Measurements from ENCODE around the gene EXD2. TPM values are rescaled to one million over a fixed set of nuclear protein-coding genes. Genes with fewer than 3 reads are reported as not detected.

The EXD2 gene
- total and polyA plus RNA-seq, 8 donors: 3.4 to 25.4 (median 9.4) TPM

DNA sequence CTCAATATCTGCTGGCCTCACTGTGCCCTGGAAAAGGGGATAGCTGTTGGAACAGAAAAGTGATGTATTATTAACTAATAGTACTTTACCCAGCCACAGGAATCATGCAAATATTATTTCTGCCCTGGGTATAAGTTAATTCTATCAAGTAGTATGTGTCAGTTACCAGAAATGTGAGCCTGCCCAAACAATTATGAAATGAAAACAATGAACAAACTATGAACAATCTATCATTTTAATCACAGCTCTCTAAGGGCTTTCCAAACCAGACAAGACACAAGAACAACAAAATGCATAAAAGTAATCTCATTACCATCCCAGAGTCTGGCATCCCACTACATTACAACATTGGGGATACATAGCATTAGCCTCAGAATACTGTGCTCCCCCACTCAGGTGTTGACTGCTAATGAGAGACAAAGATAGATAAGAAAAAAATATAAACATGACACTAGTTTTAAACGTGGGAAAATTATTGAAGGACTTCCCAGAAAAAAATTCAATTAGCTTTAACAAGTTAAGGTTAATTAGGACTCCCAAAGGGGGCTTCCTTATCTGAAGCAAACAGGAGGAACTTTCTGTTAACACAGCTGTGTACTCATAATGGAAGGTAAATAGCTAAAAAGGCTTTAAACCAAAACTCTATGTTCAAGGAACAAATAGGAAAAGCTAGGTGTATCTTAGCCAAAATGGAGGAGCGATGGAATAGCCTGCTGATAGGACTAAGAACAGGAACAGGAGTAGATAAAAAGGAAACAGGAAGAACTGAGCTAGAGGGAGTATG is 41.6 kb upstream of the EXD2 start:
- peak overlapping the region in 4 of 5 donors; percentile 36 to 98 (median 72) for H3K27ac ChIP-seq
- no peaks in the 10 kb centered on the region for H3K9me3 ChIP-seq
- H3K36me3 ChIP-seq: peaks cover 0 to 22% (median 13%) of the 10 kb centered on the region in 4 donors
- H3K4me3 ChIP-seq: no peak overlapping the region
- no peak for DNase-seq
- TF ChIP-seq, protein P1, sequence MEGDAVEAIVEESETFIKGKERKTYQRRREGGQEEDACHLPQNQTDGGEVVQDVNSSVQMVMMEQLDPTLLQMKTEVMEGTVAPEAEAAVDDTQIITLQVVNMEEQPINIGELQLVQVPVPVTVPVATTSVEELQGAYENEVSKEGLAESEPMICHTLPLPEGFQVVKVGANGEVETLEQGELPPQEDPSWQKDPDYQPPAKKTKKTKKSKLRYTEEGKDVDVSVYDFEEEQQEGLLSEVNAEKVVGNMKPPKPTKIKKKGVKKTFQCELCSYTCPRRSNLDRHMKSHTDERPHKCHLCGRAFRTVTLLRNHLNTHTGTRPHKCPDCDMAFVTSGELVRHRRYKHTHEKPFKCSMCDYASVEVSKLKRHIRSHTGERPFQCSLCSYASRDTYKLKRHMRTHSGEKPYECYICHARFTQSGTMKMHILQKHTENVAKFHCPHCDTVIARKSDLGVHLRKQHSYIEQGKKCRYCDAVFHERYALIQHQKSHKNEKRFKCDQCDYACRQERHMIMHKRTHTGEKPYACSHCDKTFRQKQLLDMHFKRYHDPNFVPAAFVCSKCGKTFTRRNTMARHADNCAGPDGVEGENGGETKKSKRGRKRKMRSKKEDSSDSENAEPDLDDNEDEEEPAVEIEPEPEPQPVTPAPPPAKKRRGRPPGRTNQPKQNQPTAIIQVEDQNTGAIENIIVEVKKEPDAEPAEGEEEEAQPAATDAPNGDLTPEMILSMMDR (IDR thresholded peaks at IDR 0.05): no peak
- TF ChIP-seq POLR2A (IDR thresholded peaks at IDR 0.05) (no peak), EP300 (IDR thresholded peaks at IDR 0.05) (no peak), POLR2AphosphoS5 (IDR thresholded peaks at IDR 0.05) (no peak)
- peaks cover 14 to 77% (median 54%) of the 10 kb centered on the region in 4 donors for H3K4me1 ChIP-seq
- WGBS, 5 donors: 16 to 29% (median 26%) methylated on average over 2 of the region's 2 CpGs
- H3K27me3 ChIP-seq: no peaks in the 10 kb centered on the region
- intact Hi-C loops (cut with DNase I; ENCODE audit: low total_unique reads): loop anchor here (10.0 kb wide), 1 partner anchor 45 kb away; the partner anchor contains the start of gene EXD2

DNA sequence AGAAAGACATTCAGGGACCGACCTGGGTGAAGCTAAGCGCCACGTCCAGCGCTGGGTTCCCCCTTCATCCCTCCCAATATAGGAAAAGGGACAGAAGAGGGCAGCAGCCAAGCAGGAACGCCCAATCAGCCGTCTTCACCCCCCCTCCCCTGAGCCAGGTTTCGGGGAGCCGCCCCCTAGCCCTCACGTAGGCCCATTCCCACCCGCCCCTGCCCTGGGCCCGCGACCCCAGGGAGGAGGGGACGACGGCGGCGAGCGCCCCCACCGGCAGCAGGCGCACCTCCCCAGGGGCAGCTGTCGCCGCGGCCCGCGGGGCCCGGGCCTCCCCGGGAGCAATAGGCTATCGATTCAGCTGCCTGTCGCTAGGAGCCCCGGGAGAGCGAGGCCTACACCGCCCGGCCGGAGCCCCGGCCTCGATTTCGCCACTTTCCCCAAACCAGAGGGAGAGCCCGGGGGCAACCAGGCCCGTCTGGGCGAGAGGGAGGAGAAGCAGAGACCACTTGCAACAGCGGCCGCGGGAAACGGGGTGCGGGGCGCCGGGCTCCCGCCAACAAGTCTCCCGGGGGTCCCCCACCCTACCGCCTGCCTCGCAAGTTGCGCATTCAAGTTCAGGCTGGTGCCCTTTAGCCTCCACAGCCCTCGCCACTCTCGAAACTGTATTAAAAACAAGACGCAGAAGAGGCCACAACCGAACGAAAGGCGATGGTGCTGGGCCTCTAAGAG is 39.7 kb upstream of the EXD2 start:
- Histone ChIP-seq H3K27me3 (no peaks in the 10 kb centered on the region), H3K36me3 (peaks cover 0 to 17% (median 11%) of the 10 kb centered on the region in 4 donors), H3K27ac (peak overlapping the region; percentile 93 to 99 (median 98)), H3K4me1 (peaks cover 14 to 64% (median 47%) of the 10 kb centered on the region in 4 donors), H3K9me3 (no peaks in the 10 kb centered on the region), H3K4me3 (peak overlapping the region; percentile 69 to 90 (median 82))
- TF ChIP-seq POLR2AphosphoS5 (IDR thresholded peaks at IDR 0.05): no peak
- no peak for TF ChIP-seq EP300 (IDR thresholded peaks at IDR 0.05)
- no peak for TF ChIP-seq POLR2A (IDR thresholded peaks at IDR 0.05)
- TF ChIP-seq, protein P1 (IDR thresholded peaks at IDR 0.05): peak in 4 of 7 experiments; percentile 14 to 64 (median 56)
- peak; percentile 76 to 93 for DNase-seq
- intact Hi-C loops (cut with DNase I; ENCODE audit: low total_unique reads): no loop called here
- 0 to 2% (median 0%) methylated on average over 6 to 57 of the region's 57 CpGs for WGBS, 5 donors

DNA sequence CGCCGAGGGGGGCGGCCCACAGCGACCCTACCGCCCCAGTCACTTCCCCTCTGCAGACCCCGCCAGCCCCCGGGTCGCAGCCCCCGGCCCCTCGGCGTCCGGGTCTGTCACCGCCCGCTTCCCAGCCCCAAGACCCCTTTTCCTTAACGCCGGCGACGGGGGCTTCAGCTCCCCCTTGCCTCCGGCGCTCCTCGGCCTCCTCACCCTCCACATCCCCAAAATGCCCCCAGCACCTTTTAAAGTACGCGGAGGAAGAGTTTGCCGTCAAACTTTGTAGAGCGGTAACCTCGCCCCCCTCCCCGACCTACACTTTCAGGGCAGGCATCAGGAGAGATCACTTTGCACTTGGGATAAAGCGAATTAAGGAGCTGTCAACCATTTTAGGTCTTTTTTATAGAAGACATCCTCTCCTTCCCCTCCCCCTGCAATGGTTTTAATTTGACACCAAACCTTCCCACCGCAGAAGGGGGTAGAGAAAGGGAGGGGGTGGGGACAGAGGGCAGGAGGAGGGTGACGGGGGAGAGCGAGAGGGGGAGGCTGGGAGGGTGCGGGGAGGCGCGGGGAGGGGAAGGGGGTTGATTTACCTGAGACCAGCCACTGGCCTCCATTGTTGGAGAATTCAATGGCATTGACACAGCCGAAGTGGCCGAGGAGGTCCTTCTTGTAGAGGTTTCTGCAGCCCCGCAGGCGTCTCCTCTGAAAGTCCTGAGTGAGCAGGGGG is 39.0 kb upstream of the EXD2 start:
- TF ChIP-seq POLR2A (IDR thresholded peaks at IDR 0.05) (no peak), EP300 (IDR thresholded peaks at IDR 0.05) (no peak)
- TF ChIP-seq, protein P1 (IDR thresholded peaks at IDR 0.05): no peak
- Histone ChIP-seq H3K27ac (peak overlapping the region; percentile 93 to 99 (median 98)), H3K27me3 (no peaks in the 10 kb centered on the region), H3K36me3 (peaks cover 0 to 15% (median 11%) of the 10 kb centered on the region in 4 donors), H3K9me3 (no peaks in the 10 kb centered on the region), H3K4me1 (peaks cover 14 to 57% (median 41%) of the 10 kb centered on the region in 4 donors), H3K4me3 (peak overlapping the region; percentile 69 to 90 (median 82))
- intact Hi-C loops (cut with DNase I; ENCODE audit: low total_unique reads): no loop called here
- peak in 1 of 2 donors; percentile 80 for DNase-seq
- WGBS, 5 donors: 0 to 1% (median 1%) methylated on average over 19 to 38 of the region's 38 CpGs

DNA sequence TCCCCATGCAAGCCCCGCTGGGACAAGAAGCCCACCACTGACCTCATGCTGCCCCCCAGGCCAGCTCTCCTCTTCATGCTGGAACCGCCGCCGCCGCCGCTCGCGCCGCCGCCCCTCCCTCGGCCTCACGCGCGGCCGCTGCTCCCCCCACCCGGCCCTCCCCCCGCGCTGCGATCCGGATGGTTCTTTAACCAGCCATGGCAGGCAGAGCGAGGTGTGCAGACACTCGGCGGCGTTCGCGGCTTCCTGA is 38.5 kb upstream of the EXD2 start, which contains the start of gene DCAF5:
Gene DCAF5 (minus strand): TSS at position 218 of the 250 bp plus-strand sequence. CDS start 141 bp downstream, at position 77.
- Histone ChIP-seq H3K36me3 (peaks cover 0 to 13% (median 11%) of the 10 kb centered on the region in 4 donors), H3K9me3 (no peaks in the 10 kb centered on the region), H3K4me3 (peak within 1 kb of the TSS; percentile 69 to 90 (median 82)), H3K4me1 (peaks cover 14 to 52% (median 36%) of the 10 kb centered on the region in 4 donors), H3K27me3 (no peaks in the 10 kb centered on the region), H3K27ac (peak within 1 kb of the TSS; percentile 93 to 99 (median 98))
- intact Hi-C loops (cut with DNase I; ENCODE audit: low total_unique reads): no loop called here
- DNase-seq: peak in 1 of 2 donors; percentile 95
- WGBS, 5 donors: 0 to 1% (median 0%) methylated on average over 6 to 26 of the region's 26 CpGs; no CpG with 5 or more reads in 1 of the 5 donors
- TF ChIP-seq EP300 (IDR thresholded peaks at IDR 0.05): no peak
- TF ChIP-seq, protein P1 (IDR thresholded peaks at IDR 0.05): no peak
- TF ChIP-seq POLR2A (IDR thresholded peaks at IDR 0.05): no peak
- no peak for TF ChIP-seq POLR2AphosphoS5 (IDR thresholded peaks at IDR 0.05)

Measured in stomach (tissue), 9 donors.